MM.1S (cell line): ENCODE results near the gene SLC35D1.

ENCODE experiments used
- EZH2 ChIP-seq: fragments of 300-600 bp; sonication (generic); optimal IDR thresholded peaks from 2 replicates; pipeline ENCODE3; 2017; ENCODE audit warnings: low read depth, mild to moderate bottlenecking, antibody characterized with exemption, low read length, mixed read lengths
- TF ChIP-seq, protein P1 (sequence below): fragments of 300-600 bp; sonication (generic); IDR thresholded peaks from 2 replicates; pipeline ENCODE4 v1.5.1; 2016; ENCODE audit warnings: antibody characterized with exemption, low read length, mixed read lengths

DNA sequence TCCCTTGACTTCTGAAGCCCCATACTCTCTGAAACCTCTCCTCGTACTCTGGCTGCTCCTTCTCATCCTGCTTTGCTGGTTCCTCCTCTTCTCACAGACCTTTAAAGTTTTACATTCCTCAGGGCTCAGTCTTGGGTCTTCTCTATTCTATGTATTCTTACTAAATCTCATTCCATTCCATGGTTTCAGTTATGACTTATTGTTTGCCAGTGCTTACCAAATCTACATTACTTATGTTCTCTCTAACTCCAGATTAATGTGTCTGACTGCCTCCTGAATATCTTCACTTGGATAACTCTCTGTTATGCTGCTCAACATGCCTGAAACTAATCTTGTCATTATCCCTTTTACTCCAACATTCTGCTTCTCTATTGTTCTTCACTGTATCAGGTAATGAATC lies 5.4 kb upstream of the SLC35D1 start:
- no peak for TF ChIP-seq EZH2
- TF ChIP-seq, protein P1, sequence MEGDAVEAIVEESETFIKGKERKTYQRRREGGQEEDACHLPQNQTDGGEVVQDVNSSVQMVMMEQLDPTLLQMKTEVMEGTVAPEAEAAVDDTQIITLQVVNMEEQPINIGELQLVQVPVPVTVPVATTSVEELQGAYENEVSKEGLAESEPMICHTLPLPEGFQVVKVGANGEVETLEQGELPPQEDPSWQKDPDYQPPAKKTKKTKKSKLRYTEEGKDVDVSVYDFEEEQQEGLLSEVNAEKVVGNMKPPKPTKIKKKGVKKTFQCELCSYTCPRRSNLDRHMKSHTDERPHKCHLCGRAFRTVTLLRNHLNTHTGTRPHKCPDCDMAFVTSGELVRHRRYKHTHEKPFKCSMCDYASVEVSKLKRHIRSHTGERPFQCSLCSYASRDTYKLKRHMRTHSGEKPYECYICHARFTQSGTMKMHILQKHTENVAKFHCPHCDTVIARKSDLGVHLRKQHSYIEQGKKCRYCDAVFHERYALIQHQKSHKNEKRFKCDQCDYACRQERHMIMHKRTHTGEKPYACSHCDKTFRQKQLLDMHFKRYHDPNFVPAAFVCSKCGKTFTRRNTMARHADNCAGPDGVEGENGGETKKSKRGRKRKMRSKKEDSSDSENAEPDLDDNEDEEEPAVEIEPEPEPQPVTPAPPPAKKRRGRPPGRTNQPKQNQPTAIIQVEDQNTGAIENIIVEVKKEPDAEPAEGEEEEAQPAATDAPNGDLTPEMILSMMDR, result no peak
